ENCODE measurements around the gene OSGIN1.

Gene OSGIN1

DNA sequence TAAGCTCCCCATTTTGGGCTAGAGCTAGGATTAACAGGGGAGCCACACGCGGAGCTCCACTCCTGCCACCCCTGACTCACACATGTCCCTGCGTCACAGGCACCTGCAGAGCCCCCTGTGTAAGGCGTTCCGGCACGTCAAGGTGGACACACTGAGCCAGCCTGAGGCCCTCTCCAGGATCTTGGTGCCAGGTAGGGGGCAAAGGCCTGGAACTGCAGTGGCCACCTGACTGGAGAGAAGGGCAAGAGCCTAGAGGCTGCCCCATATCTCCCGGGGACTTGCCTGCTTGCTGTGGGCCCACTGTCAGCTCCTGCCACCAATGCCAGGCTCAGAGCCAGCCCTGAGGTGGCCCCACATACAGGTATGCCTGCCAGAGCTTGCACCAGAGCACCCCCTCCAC is 48.7 kb downstream of the OSGIN1 start:
- Histone ChIP-seq H3K27ac (replicated peaks) (no peak overlapping the region), H3K27me3 (ENCODE audit: insufficient read depth, poor library complexity, severe bottlenecking) (peaks cover 13% of the 10 kb centered on the region), H3K4me3 (replicated peaks; ENCODE audit: insufficient read depth, low read length) (no peak overlapping the region)
- TF ChIP-seq, protein P1, sequence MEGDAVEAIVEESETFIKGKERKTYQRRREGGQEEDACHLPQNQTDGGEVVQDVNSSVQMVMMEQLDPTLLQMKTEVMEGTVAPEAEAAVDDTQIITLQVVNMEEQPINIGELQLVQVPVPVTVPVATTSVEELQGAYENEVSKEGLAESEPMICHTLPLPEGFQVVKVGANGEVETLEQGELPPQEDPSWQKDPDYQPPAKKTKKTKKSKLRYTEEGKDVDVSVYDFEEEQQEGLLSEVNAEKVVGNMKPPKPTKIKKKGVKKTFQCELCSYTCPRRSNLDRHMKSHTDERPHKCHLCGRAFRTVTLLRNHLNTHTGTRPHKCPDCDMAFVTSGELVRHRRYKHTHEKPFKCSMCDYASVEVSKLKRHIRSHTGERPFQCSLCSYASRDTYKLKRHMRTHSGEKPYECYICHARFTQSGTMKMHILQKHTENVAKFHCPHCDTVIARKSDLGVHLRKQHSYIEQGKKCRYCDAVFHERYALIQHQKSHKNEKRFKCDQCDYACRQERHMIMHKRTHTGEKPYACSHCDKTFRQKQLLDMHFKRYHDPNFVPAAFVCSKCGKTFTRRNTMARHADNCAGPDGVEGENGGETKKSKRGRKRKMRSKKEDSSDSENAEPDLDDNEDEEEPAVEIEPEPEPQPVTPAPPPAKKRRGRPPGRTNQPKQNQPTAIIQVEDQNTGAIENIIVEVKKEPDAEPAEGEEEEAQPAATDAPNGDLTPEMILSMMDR (IDR thresholded peaks at IDR 0.05; ENCODE audit: insufficient read depth, low read length) = no peak
- no peak for TF ChIP-seq SPI1 (IDR thresholded peaks at IDR 0.05; ENCODE audit: borderline replicate concordance, low read depth)
- TF ChIP-seq POLR2AphosphoS5 (IDR thresholded peaks at IDR 0.05; ENCODE audit: low read depth) = no peak
- no peak for TF ChIP-seq GABPA (IDR thresholded peaks at IDR 0.05; ENCODE audit: low read depth)
- TF ChIP-seq, protein P2, sequence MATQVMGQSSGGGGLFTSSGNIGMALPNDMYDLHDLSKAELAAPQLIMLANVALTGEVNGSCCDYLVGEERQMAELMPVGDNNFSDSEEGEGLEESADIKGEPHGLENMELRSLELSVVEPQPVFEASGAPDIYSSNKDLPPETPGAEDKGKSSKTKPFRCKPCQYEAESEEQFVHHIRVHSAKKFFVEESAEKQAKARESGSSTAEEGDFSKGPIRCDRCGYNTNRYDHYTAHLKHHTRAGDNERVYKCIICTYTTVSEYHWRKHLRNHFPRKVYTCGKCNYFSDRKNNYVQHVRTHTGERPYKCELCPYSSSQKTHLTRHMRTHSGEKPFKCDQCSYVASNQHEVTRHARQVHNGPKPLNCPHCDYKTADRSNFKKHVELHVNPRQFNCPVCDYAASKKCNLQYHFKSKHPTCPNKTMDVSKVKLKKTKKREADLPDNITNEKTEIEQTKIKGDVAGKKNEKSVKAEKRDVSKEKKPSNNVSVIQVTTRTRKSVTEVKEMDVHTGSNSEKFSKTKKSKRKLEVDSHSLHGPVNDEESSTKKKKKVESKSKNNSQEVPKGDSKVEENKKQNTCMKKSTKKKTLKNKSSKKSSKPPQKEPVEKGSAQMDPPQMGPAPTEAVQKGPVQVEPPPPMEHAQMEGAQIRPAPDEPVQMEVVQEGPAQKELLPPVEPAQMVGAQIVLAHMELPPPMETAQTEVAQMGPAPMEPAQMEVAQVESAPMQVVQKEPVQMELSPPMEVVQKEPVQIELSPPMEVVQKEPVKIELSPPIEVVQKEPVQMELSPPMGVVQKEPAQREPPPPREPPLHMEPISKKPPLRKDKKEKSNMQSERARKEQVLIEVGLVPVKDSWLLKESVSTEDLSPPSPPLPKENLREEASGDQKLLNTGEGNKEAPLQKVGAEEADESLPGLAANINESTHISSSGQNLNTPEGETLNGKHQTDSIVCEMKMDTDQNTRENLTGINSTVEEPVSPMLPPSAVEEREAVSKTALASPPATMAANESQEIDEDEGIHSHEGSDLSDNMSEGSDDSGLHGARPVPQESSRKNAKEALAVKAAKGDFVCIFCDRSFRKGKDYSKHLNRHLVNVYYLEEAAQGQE (IDR thresholded peaks at IDR 0.05; ENCODE audit: insufficient replicate concordance, low read depth) = no peak
- no peak for DNase-seq (ENCODE audit: low read depth in 1 of 2, low spot score in 1 of 2)

DNA sequence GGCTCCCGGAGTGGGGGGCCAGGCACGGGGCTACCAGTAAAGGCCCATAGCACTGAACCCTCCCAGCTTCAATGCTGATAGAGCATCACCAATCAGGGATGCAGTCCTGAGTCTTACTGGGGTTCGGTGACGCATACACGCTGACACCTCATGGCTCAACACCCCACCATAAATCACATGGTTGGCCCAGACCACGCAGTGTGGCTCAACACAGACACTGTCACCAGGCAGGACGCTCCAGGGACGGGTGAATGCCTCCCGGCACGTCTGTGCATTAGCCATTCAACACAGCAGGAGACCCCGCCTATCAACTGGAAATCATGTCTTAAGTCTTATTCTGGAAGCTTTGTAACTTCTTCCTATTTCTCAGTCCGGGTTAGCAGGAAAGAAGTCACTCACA is 50.0 kb downstream of the OSGIN1 start:
- DNase-seq (ENCODE audit: low read depth in 1 of 2, low spot score in 1 of 2) = no peak
- H3K27ac ChIP-seq (replicated peaks) = no peak overlapping the region
- H3K27me3 ChIP-seq (ENCODE audit: insufficient read depth, poor library complexity, severe bottlenecking) = peaks cover 13% of the 10 kb centered on the region
- TF ChIP-seq, protein P1 (IDR thresholded peaks at IDR 0.05; ENCODE audit: insufficient read depth, low read length) = no peak
- TF ChIP-seq SPI1 (IDR thresholded peaks at IDR 0.05; ENCODE audit: borderline replicate concordance, low read depth) = no peak
- H3K4me3 ChIP-seq (replicated peaks; ENCODE audit: insufficient read depth, low read length) = no peak overlapping the region

DNA sequence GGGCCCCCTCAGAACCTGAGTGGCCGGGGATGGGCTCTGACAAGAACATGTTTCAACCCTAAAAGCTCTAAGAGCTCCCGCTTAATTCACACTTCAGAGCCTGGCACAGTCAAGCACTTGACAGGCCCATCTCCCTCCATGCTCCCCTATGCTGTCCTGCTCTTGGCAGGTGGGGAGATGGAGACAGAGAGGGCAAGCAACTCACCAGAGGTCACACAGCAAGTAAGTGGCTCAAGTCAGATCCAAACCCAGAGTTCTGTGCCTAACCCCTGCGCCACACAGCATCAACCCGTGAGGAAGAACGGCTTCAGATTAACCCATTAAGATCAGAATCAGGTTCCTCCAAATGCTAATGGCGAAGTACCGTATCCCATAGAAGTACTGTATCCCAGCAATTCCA is 51.4 kb downstream of the OSGIN1 start:
- no peak for TF ChIP-seq GABPA (IDR thresholded peaks at IDR 0.05; ENCODE audit: low read depth)
- DNase-seq (ENCODE audit: low read depth in 1 of 2, low spot score in 1 of 2) = no peak
- Histone ChIP-seq H3K27me3 (ENCODE audit: insufficient read depth, poor library complexity, severe bottlenecking) (peaks cover 13% of the 10 kb centered on the region), H3K27ac (replicated peaks) (no peak overlapping the region), H3K4me3 (replicated peaks; ENCODE audit: insufficient read depth, low read length) (no peak overlapping the region)

DNA sequence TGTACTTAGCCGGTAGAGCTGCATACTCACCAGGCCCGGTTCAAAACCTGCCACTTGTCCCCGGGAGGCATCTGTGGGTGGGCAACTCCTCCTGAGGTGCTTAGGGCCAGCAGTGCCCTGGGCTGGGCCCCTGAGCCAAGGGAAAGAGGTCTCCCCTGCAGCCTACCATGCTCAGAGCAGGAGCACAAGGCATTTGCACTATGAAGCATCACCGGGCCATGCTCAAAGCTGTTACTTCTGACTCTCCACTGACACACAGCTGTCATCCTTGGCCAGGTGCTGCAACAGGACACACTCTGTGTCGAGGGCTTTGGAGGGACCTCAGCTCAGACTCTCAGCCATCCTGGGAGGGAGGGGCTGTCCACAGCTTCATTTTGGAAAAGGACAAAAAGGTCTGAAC is 52.4 kb downstream of the OSGIN1 start:
- peaks cover 13% of the 10 kb centered on the region for H3K27me3 ChIP-seq (ENCODE audit: insufficient read depth, poor library complexity, severe bottlenecking)
- TF ChIP-seq POLR2AphosphoS5 (IDR thresholded peaks at IDR 0.05; ENCODE audit: low read depth) = no peak
- TF ChIP-seq, protein P1 (IDR thresholded peaks at IDR 0.05; ENCODE audit: insufficient read depth, low read length) = no peak
- TF ChIP-seq SPI1 (IDR thresholded peaks at IDR 0.05; ENCODE audit: borderline replicate concordance, low read depth) = no peak
- TF ChIP-seq GABPA (IDR thresholded peaks at IDR 0.05; ENCODE audit: low read depth) = no peak
- TF ChIP-seq, protein P2 (IDR thresholded peaks at IDR 0.05; ENCODE audit: insufficient replicate concordance, low read depth) = no peak

More for the DNA sequence above, 52.4 kb downstream of the OSGIN1 start:
- no peak for DNase-seq (ENCODE audit: low read depth in 1 of 2, low spot score in 1 of 2)
- H3K4me3 ChIP-seq (replicated peaks; ENCODE audit: insufficient read depth, low read length) = no peak overlapping the region
- no peak overlapping the region for H3K27ac ChIP-seq (replicated peaks)
